ENCODE measurements around the gene TEPSIN.

TEPSIN gene

DNA sequence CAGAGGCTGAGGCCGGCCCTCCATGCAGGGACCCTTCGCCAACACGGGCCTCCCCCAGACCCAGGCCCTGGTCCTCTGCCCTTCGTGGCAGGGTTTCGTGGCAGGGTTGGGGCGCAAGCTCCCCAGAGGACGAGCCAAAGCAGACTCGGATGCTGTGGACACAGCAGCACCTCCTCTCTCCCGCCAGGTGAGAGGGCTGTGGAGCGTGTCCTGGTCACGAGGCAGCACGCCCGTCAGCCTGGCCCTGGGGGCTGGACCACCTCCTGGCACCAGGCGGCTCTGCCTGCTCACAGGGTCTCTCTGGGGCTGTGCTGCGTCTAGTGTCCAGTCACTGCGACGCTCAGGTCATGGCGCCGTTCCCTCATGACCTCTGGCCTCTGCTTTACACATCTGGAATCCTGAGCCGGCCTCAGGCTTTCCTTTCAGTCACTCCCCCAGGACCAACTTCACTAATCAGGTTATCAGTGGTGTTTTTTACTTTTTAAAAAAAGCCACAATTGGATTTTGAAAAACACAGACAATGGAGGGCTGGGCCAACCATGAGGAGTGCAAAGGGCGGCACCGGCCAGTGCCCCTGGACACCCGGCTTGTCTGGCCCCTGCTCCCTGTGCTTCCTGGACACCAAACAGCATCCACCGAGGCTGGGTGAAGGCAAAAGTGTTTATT is 5.6 kb upstream of the TEPSIN start:
- Mint-ChIP-seq H3K4me3 (no peak overlapping the region), H3K4me1 (peaks cover 17% of the 10 kb centered on the region), H3K27ac (ENCODE audit: low read depth) (peak overlapping the region; percentile 32), H3K36me3 (ENCODE audit: insufficient read depth) (peaks cover 19% of the 10 kb centered on the region), H3K27me3 (no peaks in the 10 kb centered on the region), H3K9me3 (no peaks in the 10 kb centered on the region)
- no peak for ATAC-seq (replicated peaks; ENCODE audit: extremely low read depth, poor library complexity, severe bottlenecking)
- no peak for DNase-seq (ENCODE audit: low spot score in 2 of 2)

DNA sequence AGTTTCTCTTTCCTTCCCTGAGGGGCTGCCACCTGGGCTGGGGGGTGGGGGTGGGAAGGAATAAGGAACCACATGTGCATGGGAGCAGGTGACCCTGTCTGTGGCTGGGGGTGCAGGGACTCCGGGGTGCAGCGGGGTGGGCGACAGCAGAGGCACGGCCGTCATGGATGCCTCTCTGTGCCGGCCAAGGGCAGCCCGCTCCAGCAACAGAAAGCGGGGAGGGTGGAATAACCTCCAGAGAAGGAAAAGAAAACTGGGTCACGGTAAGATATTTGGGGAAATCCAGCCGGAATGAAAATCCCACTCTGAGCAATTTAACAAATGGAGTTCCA is 4.4 kb upstream of the TEPSIN start:
- Mint-ChIP-seq H3K27me3 (no peaks in the 10 kb centered on the region), H3K36me3 (ENCODE audit: insufficient read depth) (peaks cover 21% of the 10 kb centered on the region), H3K4me3 (no peak overlapping the region), H3K27ac (ENCODE audit: low read depth) (no peak overlapping the region), H3K9me3 (no peaks in the 10 kb centered on the region), H3K4me1 (peaks cover 17% of the 10 kb centered on the region)
- DNase-seq (ENCODE audit: low spot score in 2 of 2), result no peak
- no peak for ATAC-seq (replicated peaks; ENCODE audit: extremely low read depth, poor library complexity, severe bottlenecking)

DNA sequence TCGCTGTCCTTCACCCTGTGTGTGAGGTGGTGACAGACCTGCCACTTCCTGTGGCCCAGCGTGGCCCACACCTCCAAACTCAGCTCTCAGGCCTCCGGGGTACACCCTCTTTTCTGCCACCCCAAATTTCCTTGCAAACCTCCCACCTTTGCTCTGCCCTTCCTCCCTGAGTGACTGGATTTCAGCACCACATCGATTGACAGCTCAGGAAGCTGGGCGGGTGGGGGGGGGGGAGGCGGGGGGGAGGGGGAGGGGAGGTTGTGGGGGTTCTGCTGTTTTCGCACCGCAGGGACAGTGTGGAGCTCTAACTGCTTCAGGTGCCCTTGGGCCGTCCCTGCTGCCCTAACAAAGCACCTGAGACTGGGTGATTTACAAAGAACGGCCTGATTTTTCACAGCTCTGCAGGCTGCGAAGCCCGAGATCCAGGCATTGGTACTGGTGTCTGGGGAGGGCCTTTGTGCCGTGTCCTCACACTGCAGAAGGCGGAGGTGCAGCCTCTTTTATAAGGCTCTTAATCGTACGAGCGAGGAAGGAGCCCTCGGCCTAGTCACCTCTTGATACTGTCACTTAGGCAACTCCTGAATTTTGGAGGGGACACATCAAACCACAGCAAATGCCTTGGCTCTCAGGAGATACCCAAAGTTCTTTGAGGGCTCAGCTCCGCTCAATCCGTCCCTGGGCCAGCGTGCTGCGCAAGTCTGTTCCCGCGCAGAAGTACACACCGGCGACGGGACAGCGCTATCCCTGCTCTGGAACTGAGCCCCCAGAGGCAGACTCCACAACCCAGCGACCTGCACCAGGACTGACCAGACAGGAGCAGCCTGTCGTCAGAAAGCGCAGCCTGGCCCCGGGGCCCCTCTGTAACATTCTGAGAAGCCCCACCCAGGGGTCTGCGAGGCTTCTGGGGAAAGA is 3.8 kb upstream of the TEPSIN start:
- no peak overlapping the region for H3K27ac Mint-ChIP-seq (ENCODE audit: low read depth)
- H3K4me3 Mint-ChIP-seq, result peak overlapping the region; percentile 59
- H3K27me3 Mint-ChIP-seq, result no peaks in the 10 kb centered on the region
- DNase-seq (ENCODE audit: low spot score in 2 of 2) (no peak), ATAC-seq (replicated peaks; ENCODE audit: extremely low read depth, poor library complexity, severe bottlenecking) (no peak)
- H3K4me1 Mint-ChIP-seq, result peaks cover 17% of the 10 kb centered on the region
- H3K36me3 Mint-ChIP-seq (ENCODE audit: insufficient read depth), result peaks cover 21% of the 10 kb centered on the region
- H3K9me3 Mint-ChIP-seq, result no peaks in the 10 kb centered on the region

DNA sequence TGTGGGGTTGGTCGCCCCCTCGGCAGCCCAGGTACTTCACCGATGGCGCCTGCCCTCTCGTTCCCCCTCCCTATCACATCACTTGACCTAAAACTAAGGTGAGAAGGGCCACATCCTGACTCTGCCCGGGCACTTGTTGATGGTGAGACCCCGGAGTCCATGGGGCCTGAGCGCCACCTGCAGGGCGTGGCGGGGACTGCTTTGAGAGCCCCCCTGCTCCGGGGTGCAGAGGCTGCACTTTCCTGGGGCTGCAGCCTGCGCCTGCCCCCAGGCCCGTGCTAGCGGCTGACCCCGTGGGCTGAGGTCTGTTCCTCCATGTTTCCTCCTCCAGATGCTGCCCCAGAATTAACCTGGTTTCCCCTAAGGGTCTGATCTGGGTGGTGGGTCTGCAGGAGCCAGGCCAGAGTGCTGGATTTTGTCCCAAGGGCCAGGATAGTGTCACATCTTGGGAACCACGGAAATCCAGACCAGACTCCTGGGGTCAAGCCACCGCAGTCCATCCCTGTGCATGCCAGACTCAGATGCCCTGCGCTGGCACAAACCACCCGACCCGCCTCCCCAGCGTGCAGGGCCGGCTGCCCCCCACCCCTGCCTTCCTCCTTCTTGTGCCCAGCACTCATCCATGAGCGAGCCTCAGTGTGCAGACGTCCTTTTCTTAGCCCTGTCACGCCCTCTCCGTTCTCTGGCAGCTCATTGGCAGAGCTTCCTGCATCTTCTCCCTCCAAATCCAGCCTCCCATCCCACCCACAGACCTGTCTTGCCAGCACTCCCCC is 3.0 kb upstream of the TEPSIN start:
- Mint-ChIP-seq H3K4me1 (peaks cover 17% of the 10 kb centered on the region), H3K9me3 (no peaks in the 10 kb centered on the region), H3K27ac (ENCODE audit: low read depth) (no peak overlapping the region), H3K36me3 (ENCODE audit: insufficient read depth) (peaks cover 18% of the 10 kb centered on the region), H3K4me3 (peak overlapping the region; percentile 59), H3K27me3 (no peaks in the 10 kb centered on the region)
- DNase-seq (ENCODE audit: low spot score in 2 of 2) (peak; percentile 49 to 54), ATAC-seq (replicated peaks; ENCODE audit: extremely low read depth, poor library complexity, severe bottlenecking) (no peak)

DNA sequence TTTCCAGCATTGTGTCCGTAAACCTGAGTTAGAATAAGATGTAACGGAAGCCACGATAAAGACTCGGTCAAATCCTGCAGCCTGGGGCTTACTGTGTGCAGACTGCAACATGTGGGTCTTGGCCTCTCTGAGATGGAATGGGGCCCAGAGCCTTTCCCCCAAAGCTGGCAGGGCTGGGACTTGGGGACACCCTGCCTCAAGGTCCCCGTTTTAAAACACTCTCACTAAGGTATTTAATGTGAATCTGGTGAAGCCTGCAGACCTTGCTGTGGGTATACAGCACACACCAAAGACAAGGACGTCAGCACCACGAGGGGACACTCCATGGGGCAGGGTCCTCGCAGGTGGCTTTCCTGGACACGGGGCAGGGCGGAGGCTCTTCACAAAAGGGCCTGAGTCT is 2.3 kb upstream of the TEPSIN start:
- DNase-seq (ENCODE audit: low spot score in 2 of 2) (no peak), ATAC-seq (replicated peaks; ENCODE audit: extremely low read depth, poor library complexity, severe bottlenecking) (no peak)
- Mint-ChIP-seq H3K27me3 (no peaks in the 10 kb centered on the region), H3K9me3 (no peaks in the 10 kb centered on the region), H3K27ac (ENCODE audit: low read depth) (no peak overlapping the region), H3K36me3 (ENCODE audit: insufficient read depth) (peaks cover 18% of the 10 kb centered on the region), H3K4me1 (peaks cover 17% of the 10 kb centered on the region), H3K4me3 (peak overlapping the region; percentile 92)

DNA sequence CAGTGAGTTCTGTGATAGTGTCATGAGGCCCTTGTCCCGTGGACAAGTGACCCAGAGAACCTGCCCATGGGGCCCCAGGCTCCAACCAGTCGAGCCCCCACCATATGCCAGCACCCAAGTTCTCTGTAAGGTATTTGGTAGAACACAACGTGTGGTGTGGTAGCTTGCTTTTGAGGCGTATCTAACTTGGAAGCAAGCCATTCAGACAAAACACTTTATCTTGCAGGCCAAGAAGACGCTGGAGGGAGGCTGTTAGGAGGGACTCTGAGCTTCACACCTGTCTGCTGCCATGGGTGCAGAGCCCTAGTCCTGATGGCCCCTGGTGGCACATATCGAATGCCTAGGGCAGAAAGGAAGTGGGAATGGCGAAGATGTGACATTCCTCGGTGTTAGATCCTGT is 1.9 kb upstream of the TEPSIN start:
- Mint-ChIP-seq H3K36me3 (ENCODE audit: insufficient read depth) (peaks cover 18% of the 10 kb centered on the region), H3K4me1 (peaks cover 17% of the 10 kb centered on the region)

DNA sequence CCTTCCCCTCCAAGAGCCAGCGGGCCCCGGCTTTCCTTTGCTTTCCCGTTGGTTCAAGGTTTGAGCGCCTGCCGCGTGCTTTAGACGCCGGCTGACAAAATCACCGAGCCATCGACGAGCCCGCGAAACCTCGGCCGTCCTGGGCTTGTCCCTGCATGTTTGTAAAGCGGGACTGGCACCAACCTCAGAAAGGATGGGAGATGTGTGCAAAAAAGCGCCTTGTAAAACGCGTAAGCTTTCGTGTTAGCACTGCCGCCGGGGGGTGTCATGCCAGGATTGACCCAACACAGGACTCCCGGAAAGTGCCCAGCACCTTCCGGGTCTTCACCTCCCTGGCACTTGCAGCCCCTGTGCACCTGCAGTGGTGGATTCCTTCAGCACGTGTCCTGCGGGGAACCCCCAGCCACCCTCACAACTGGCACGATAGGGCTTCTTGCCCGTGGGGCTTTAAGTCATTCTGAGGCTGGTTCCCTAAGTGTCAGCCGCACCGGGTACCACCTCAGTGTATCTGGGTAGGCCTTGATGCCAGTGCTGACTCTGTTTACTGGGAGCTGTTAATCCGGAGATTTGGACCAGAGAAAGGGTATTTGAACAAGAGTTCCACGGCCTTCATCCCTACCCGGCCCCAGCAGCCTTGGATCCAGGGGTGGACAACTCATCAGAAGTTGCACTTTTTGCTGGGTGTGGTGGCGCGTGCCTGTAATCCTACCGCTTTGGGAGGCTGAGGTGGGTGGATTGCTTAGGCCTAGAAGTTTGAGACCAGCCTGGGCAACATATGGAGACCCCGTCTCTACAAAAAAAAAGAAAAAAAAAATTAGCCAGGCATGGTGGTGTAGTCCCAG is 1.1 kb upstream of the TEPSIN start:
- peaks cover 23% of the 10 kb centered on the region for H3K4me1 Mint-ChIP-seq
- H3K4me3 Mint-ChIP-seq, result peak overlapping the region; percentile 92
- H3K27me3 Mint-ChIP-seq, result no peaks in the 10 kb centered on the region
- H3K9me3 Mint-ChIP-seq, result no peaks in the 10 kb centered on the region
- peak overlapping the region; percentile 83 for H3K27ac Mint-ChIP-seq (ENCODE audit: low read depth)
- peaks cover 18% of the 10 kb centered on the region for H3K36me3 Mint-ChIP-seq (ENCODE audit: insufficient read depth)
- ATAC-seq (replicated peaks; ENCODE audit: extremely low read depth, poor library complexity, severe bottlenecking) (no peak), DNase-seq (ENCODE audit: low spot score in 2 of 2) (peak in 1 of 2 donors; percentile 20)

More for the DNA sequence above, 1.9 kb upstream of the TEPSIN start:
- H3K9me3 Mint-ChIP-seq, result no peaks in the 10 kb centered on the region
- ATAC-seq (replicated peaks; ENCODE audit: extremely low read depth, poor library complexity, severe bottlenecking) (no peak), DNase-seq (ENCODE audit: low spot score in 2 of 2) (no peak)
- no peak overlapping the region for H3K27ac Mint-ChIP-seq (ENCODE audit: low read depth)
- no peaks in the 10 kb centered on the region for H3K27me3 Mint-ChIP-seq
- H3K4me3 Mint-ChIP-seq, result peak overlapping the region; percentile 92

DNA sequence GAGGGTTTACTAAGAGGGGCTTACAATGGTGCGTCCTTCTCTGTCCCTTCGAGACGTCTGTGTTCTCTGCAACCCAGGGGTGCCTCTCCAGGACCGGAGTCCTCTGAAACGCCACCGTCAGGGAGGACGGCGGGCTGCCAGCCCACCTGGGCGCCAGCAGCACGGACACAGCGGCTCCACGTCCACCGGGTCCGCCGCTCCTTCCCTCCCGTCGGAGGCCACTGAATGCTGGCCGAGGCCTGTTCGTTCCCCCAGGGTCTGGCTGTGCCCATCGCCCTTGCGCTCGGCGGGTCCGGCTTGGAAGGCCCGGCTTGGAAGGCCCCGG is 403 bp downstream of the TEPSIN start:
- DNase-seq (ENCODE audit: low spot score in 2 of 2) (no peak), ATAC-seq (replicated peaks; ENCODE audit: extremely low read depth, poor library complexity, severe bottlenecking) (no peak)
- Mint-ChIP-seq H3K4me1 (peaks cover 29% of the 10 kb centered on the region), H3K27ac (ENCODE audit: low read depth) (no peak overlapping the region), H3K36me3 (ENCODE audit: insufficient read depth) (peaks cover 17% of the 10 kb centered on the region), H3K27me3 (no peaks in the 10 kb centered on the region), H3K9me3 (no peaks in the 10 kb centered on the region), H3K4me3 (peak overlapping the region; percentile 92)

DNA sequence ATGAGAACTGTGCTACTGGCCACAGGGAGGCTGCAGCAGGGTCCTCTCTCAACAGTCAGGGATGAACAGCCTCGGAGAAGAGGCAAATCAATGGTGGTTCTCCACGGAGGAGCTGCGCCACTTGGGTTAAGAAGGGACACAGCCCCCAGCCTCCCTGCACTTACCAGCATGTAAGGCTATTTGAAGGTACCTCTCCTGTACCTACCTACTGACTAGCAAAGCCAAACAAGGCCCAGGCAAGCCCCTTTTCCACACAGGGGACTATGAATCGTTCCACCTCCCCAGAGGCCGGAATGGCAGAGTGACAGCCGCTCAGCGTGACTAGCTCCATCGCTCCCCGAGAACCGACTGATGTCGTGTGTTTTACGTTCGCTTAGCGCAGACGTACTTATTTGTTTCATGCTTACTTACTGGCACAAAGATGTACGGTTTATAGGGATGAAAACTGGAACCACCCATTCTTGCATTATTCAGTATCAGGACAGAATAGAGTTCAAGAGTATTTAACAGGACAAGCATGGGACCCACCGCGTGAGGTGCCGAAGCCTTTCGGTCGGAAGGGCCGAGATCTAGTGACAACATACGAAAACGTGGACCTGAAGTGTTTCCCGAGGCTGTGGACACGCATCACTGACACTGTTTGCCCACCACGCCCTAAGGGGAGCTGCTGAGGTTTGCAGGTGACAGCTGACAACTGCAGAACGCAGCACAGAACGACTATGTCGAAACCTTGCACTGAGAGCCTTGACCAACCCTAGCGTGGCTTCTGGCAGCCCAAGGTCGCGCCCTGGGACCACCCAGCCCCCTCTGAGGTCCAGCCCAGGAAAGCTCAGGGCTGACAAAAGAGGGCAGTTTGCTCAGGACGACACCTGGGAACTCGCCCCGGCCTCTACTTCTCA is 1.0 kb downstream of the TEPSIN start:
- Mint-ChIP-seq H3K27me3 (no peaks in the 10 kb centered on the region), H3K27ac (ENCODE audit: low read depth) (peak overlapping the region; percentile 61), H3K36me3 (ENCODE audit: insufficient read depth) (peaks cover 13% of the 10 kb centered on the region), H3K4me1 (peaks cover 29% of the 10 kb centered on the region), H3K9me3 (no peaks in the 10 kb centered on the region), H3K4me3 (peak overlapping the region; percentile 92)
- no peak for ATAC-seq (replicated peaks; ENCODE audit: extremely low read depth, poor library complexity, severe bottlenecking)
- DNase-seq (ENCODE audit: low spot score in 2 of 2), result no peak

DNA sequence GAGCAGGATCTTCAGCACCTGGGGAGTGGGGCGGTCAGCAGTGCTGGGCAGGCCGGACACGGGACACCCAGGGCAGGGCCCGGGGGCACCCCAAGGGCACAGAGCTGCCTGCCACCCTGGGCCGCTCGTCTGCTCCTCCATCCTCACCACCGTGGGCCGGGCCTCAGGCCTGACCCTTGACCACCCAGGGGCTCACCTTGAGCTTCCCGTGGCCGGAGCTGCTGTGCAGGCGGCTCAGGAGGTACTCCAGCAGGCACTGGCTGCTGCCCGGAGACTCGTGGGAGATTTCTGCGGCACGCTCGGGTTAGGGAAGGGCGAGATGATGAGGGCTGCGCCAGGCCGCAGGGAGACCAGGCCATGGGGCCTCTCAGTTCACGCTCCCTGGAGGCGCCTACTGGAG is 2.1 kb downstream of the TEPSIN start:
- H3K36me3 Mint-ChIP-seq (ENCODE audit: insufficient read depth), result peaks cover 10% of the 10 kb centered on the region
- H3K27ac Mint-ChIP-seq (ENCODE audit: low read depth), result no peak overlapping the region
- no peak for ATAC-seq (replicated peaks; ENCODE audit: extremely low read depth, poor library complexity, severe bottlenecking)
- H3K4me1 Mint-ChIP-seq, result peaks cover 21% of the 10 kb centered on the region
- H3K27me3 Mint-ChIP-seq, result no peaks in the 10 kb centered on the region
- H3K4me3 Mint-ChIP-seq, result no peak overlapping the region
- no peaks in the 10 kb centered on the region for H3K9me3 Mint-ChIP-seq
- DNase-seq (ENCODE audit: low spot score in 2 of 2), result no peak

DNA sequence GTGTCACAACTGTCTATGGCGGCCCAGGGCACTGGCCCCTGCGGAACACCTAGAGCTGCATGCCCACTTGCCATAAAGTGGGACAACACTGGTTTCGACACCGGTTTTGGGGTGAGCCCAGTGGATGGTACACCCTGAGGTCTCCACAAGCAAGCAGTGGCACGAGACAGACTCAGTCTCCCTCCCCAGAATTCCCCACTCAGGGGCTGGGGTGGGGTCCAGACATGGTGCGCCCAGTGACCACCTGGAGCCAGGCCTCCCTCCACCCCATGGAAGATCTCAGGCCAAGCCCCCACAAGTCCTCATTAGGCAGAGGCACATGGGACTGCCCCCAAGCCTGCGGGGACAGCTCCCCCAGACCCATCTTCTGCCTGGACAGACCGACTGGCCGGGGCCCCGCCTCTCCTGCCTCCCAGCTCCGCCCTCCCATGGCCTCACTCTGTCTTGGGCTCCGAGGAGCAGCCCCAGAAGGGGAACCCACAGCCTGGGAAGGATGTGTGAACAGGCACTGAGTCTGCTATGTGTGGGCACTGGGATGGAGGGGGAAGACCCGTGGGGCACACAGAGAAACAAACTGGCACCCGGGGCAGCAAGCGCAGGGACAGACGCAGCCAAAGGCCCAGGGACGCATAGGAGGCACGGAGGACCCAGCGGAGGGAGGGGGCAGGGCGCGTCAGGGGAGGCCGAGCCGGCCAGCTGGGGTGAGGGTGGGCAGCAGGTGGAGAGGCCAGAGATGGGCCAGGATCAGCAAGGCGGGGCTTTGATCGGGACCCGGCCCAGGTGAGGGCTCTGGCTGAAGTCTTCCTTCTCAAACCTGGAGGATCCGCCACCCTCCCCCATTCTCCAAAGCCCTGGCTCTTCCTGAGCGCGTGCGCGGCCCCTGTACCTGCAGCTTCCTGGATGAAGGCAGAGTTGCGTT is 2.8 kb downstream of the TEPSIN start:
- ATAC-seq (replicated peaks; ENCODE audit: extremely low read depth, poor library complexity, severe bottlenecking) (no peak), DNase-seq (ENCODE audit: low spot score in 2 of 2) (no peak)
- H3K9me3 Mint-ChIP-seq, result no peaks in the 10 kb centered on the region
- H3K27me3 Mint-ChIP-seq, result no peaks in the 10 kb centered on the region
- no peak overlapping the region for H3K27ac Mint-ChIP-seq (ENCODE audit: low read depth)
- peaks cover 19% of the 10 kb centered on the region for H3K4me1 Mint-ChIP-seq
- peak overlapping the region; percentile 36 for H3K4me3 Mint-ChIP-seq
- H3K36me3 Mint-ChIP-seq (ENCODE audit: insufficient read depth), result peaks cover 11% of the 10 kb centered on the region

All from central memory CD8-positive, alpha-beta T cell (primary cell).